22Rv1 (cell line): ENCODE measurements around the gene B4GALT6.

Experiments used
- ZFX ChIP-seq: fragments of 450-650 bp; IDR thresholded peaks from 2 replicates; pipeline ENCODE4 v1.6.1; 2017; ENCODE audit warnings: antibody characterized with exemption, borderline replicate concordance
- TF ChIP-seq, protein P1 (sequence below): fragments of 450-650 bp; IDR thresholded peaks from 2 replicates; pipeline ENCODE4 v1.5.1; 2017; ENCODE audit warnings: mild to moderate bottlenecking

DNA sequence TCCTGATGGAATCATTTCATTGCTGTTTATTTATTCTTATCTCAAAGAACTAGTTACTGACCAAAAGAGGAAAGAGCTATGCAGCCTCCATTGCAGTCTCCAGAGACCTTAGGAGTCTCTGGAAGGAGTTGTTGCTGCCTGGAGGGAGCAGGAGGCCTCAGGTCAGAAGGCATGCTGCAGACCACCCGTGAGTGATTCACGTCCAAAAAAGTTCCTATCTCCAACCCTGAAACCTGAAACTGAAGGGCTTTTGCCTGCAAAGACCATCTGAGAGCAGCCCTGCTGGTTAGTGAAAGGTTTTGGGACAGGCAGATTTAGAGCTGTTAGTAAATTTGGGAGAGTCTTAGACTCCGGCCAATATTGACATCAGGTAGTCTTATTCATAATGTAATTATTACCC, 47.2 kb upstream of the B4GALT6 start:
- TF ChIP-seq, protein P1, sequence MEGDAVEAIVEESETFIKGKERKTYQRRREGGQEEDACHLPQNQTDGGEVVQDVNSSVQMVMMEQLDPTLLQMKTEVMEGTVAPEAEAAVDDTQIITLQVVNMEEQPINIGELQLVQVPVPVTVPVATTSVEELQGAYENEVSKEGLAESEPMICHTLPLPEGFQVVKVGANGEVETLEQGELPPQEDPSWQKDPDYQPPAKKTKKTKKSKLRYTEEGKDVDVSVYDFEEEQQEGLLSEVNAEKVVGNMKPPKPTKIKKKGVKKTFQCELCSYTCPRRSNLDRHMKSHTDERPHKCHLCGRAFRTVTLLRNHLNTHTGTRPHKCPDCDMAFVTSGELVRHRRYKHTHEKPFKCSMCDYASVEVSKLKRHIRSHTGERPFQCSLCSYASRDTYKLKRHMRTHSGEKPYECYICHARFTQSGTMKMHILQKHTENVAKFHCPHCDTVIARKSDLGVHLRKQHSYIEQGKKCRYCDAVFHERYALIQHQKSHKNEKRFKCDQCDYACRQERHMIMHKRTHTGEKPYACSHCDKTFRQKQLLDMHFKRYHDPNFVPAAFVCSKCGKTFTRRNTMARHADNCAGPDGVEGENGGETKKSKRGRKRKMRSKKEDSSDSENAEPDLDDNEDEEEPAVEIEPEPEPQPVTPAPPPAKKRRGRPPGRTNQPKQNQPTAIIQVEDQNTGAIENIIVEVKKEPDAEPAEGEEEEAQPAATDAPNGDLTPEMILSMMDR: no peak
- no peak for TF ChIP-seq ZFX
